ENCODE results near the gene WBP1L. TPM values are rescaled to one million over a fixed set of nuclear protein-coding genes. Genes with fewer than 3 reads are reported as not detected.

The WBP1L gene
- polyA plus RNA-seq, 3 donors = 24.8 to 43.0 (median 38.3) TPM

DNA sequence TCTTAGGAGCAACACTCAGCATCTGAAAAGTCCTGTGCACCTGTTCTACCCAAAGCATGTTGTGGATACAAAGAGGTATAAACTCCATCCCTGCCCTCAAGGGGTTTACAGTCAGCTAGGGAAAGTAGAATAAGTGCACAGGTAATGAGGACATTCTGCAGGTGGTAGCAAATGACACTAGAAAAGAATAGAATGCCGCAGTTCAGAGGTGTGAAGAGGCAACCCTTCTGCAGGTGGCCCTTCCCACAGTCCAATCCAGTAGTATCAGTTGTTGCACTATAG is 36.7 kb downstream of the WBP1L start:
- H3K27ac Mint-ChIP-seq = peak overlapping the region in 2 of 7 donors; percentile 15 to 53
- peaks cover 52% of the 10 kb centered on the region for H4K20me1 ChIP-seq (ENCODE audit: insufficient read depth, low read length)
- no peaks in the 10 kb centered on the region for H3K9me3 ChIP-seq (replicated peaks in 1 of 2; ENCODE audit: control insufficient read depth in 1 of 2, insufficient read depth in 1 of 2, low read length in 2 of 2)
- intact Hi-C loops (cut with micrococcal nuclease) = no loop called here
- no peak overlapping the region for H2AFZ ChIP-seq (ENCODE audit: insufficient read depth, low read depth, low read length, poor library complexity, severe bottlenecking)
- peaks cover 55 to 62% of the 10 kb centered on the region in 2 donors for H3K4me1 ChIP-seq (ENCODE audit: control insufficient read depth in 1 of 2, insufficient read depth in 2 of 2, low read length in 2 of 2)
- no peak overlapping the region for H3K4me3 ChIP-seq (replicated peaks in 1 of 3; ENCODE audit: low read depth in 2 of 3, low read length in 3 of 3)
- no peak overlapping the region for H3K27ac ChIP-seq (ENCODE audit: low read depth in 1 of 2, low read length in 2 of 2)
- peaks cover 29 to 55% of the 10 kb centered on the region in 2 donors for H3K36me3 Mint-ChIP-seq
- H3K27me3 Mint-ChIP-seq (ENCODE audit: low read depth in 3 of 3) = peaks cover 0 to 1% (median 0%) of the 10 kb centered on the region in 3 donors
- no peak for DNase-seq
- no peaks in the 10 kb centered on the region for H3K27me3 ChIP-seq (ENCODE audit: control insufficient read depth in 2 of 2, insufficient read depth in 2 of 2, low read length in 2 of 2)
- H3K79me2 ChIP-seq (ENCODE audit: insufficient read depth, low read length) = peaks cover 96% of the 10 kb centered on the region
- no peak overlapping the region for H3K4me2 ChIP-seq (replicated peaks; ENCODE audit: extremely low read depth, low read length, poor library complexity, severe bottlenecking)
- WGBS (ENCODE audit: insufficient coverage) = no CpG with 5 or more reads among the region's 1 CpG
- H3K9me3 Mint-ChIP-seq = peaks cover 0 to 2% (median 0%) of the 10 kb centered on the region in 7 donors
- TF ChIP-seq, protein P1, sequence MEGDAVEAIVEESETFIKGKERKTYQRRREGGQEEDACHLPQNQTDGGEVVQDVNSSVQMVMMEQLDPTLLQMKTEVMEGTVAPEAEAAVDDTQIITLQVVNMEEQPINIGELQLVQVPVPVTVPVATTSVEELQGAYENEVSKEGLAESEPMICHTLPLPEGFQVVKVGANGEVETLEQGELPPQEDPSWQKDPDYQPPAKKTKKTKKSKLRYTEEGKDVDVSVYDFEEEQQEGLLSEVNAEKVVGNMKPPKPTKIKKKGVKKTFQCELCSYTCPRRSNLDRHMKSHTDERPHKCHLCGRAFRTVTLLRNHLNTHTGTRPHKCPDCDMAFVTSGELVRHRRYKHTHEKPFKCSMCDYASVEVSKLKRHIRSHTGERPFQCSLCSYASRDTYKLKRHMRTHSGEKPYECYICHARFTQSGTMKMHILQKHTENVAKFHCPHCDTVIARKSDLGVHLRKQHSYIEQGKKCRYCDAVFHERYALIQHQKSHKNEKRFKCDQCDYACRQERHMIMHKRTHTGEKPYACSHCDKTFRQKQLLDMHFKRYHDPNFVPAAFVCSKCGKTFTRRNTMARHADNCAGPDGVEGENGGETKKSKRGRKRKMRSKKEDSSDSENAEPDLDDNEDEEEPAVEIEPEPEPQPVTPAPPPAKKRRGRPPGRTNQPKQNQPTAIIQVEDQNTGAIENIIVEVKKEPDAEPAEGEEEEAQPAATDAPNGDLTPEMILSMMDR (IDR thresholded peaks at IDR 0.05) = no peak
- H3K4me1 Mint-ChIP-seq = peaks cover 62% of the 10 kb centered on the region
- H3K9ac ChIP-seq (ENCODE audit: insufficient read depth, low read length, poor library complexity, severe bottlenecking) = no peak overlapping the region
- peaks cover 6 to 35% of the 10 kb centered on the region in 2 donors for H3K36me3 ChIP-seq (replicated peaks in 1 of 2; ENCODE audit: control insufficient read depth in 1 of 2, insufficient read depth in 2 of 2, low read length in 2 of 2)
- H3K4me3 Mint-ChIP-seq = no peak overlapping the region

DNA sequence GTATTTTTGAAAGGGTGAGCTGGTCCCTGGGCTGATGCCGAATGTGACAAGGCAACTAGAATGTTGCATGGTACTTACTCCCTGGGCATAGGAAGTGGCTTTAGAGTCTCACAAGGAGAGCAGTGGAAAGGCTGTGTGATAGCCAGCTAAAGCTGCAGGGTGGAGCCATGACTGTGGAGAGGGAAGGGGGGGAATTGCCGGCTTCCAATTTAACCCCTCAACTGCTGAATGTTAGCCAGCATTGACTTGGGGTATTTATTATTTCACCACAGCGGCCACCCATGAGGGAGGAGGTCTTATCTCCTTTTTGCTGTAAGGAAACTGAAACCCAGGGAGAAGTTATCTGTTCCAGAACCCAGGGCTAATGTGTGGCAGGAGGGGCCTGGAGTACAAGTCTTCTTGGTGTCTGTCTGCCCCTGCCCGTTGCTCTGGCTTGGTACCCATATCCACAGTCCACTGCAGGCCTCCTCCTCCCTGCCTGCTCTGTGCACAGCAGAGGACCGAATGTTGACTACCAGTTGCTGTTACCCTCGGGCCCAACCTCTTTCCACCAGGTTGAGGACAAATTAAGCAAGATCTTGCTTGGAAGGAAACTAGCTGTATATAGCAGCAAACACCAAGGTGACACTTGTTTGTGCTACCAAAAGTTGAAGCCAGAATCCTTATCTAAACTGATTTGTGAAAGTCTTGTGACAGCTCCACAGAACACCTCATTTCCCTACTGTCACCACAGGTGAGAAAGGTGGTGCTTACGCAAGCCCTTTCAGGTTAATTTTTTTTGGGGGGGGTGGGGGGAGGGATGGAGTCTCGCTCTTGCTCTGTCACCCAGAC is 37.6 kb downstream of the WBP1L start:
- peaks cover 96% of the 10 kb centered on the region for H3K79me2 ChIP-seq (ENCODE audit: insufficient read depth, low read length)
- Mint-ChIP-seq H3K27ac (peak overlapping the region in 6 of 7 donors; percentile 15 to 86 (median 62)), H3K27me3 (ENCODE audit: low read depth in 3 of 3) (peaks cover 0 to 1% (median 0%) of the 10 kb centered on the region in 3 donors), H3K9me3 (peaks cover 0 to 2% (median 0%) of the 10 kb centered on the region in 7 donors), H3K36me3 (peaks cover 30 to 52% of the 10 kb centered on the region in 2 donors), H3K4me3 (no peak overlapping the region), H3K4me1 (peaks cover 62% of the 10 kb centered on the region)
- peaks cover 48% of the 10 kb centered on the region for H4K20me1 ChIP-seq (ENCODE audit: insufficient read depth, low read length)
- WGBS (ENCODE audit: insufficient coverage) = 45% methylated on average over 4 of the region's 8 CpGs
- H3K27me3 ChIP-seq (ENCODE audit: control insufficient read depth in 2 of 2, insufficient read depth in 2 of 2, low read length in 2 of 2) = no peaks in the 10 kb centered on the region
- H3K9me3 ChIP-seq (replicated peaks in 1 of 2; ENCODE audit: control insufficient read depth in 1 of 2, insufficient read depth in 1 of 2, low read length in 2 of 2) = no peaks in the 10 kb centered on the region
- H3K4me1 ChIP-seq (ENCODE audit: control insufficient read depth in 1 of 2, insufficient read depth in 2 of 2, low read length in 2 of 2) = peaks cover 54 to 62% of the 10 kb centered on the region in 2 donors
- no peak for DNase-seq
- no peak overlapping the region for H3K4me3 ChIP-seq (replicated peaks in 1 of 3; ENCODE audit: low read depth in 2 of 3, low read length in 3 of 3)
- TF ChIP-seq, protein P1 (IDR thresholded peaks at IDR 0.05) = no peak
- no peak overlapping the region for H3K4me2 ChIP-seq (replicated peaks; ENCODE audit: extremely low read depth, low read length, poor library complexity, severe bottlenecking)
- peaks cover 6 to 35% of the 10 kb centered on the region in 2 donors for H3K36me3 ChIP-seq (replicated peaks in 1 of 2; ENCODE audit: control insufficient read depth in 1 of 2, insufficient read depth in 2 of 2, low read length in 2 of 2)
- intact Hi-C loops (cut with micrococcal nuclease) = no loop called here
- H2AFZ ChIP-seq (ENCODE audit: insufficient read depth, low read depth, low read length, poor library complexity, severe bottlenecking) = no peak overlapping the region
- H3K9ac ChIP-seq (ENCODE audit: insufficient read depth, low read length, poor library complexity, severe bottlenecking) = no peak overlapping the region
- peak overlapping the region in 1 of 2 donors; percentile 38 for H3K27ac ChIP-seq (ENCODE audit: low read depth in 1 of 2, low read length in 2 of 2)

All from CD14-positive monocyte (primary cell).